NCI-H1417 treated with DMSO at 0.1 percent for 48 hours (cell line): ENCODE measurements around the gene ITPRID2.
"Not testable (repeated sequence)": the region's sequence is repeated elsewhere in the genome, so short reads cannot be mapped to it uniquely, and the experiment has no call there.

Experiments
- DNase-seq: peaks from one replicate; lab custom pipeline; 2025; lab: John Stamatoyannopoulos, UW

ITPRID2 gene

GRCh38 chr2:181961167-181961566, 69.6 kb downstream of the ITPRID2 start:
- DNase-seq = not testable (repeated sequence)

GRCh38 chr2:181962142-181962541, 70.6 kb downstream of the ITPRID2 start:
- no peak for DNase-seq

- no peak for DNase-seq
These were observed 78.7 kb downstream of the ITPRID2 start for GRCh38 chr2:181970160-181970794.

- no peak for DNase-seq
These were observed 79.5 kb downstream of the ITPRID2 start for GRCh38 chr2:181971032-181971431.

GRCh38 chr2:181972431-181973170, 81.1 kb downstream of the ITPRID2 start:
- no peak for DNase-seq

- no peak for DNase-seq
These were observed 81.7 kb downstream of the ITPRID2 start for GRCh38 chr2:181973171-181973783.

GRCh38 chr2:181977661-181978350, 86.3 kb downstream of the ITPRID2 start:
- no peak for DNase-seq

- DNase-seq = no peak
These were observed 87.0 kb downstream of the ITPRID2 start for GRCh38 chr2:181978351-181979150.
